SH-SY5Y (cell line): ENCODE measurements around the gene ASH1L.

Experiments used
- GATA2 ChIP-seq: IDR thresholded peaks from 2 replicates; pipeline ENCODE4 v1.6.1; 2011; ENCODE audit warnings: mild to moderate bottlenecking, low read depth, low read length
- GATA3 ChIP-seq: IDR thresholded peaks from 2 replicates; pipeline ENCODE4 v1.6.1; 2011; ENCODE audit warnings: low read depth, mild to moderate bottlenecking, low read length, moderate library complexity

DNA sequence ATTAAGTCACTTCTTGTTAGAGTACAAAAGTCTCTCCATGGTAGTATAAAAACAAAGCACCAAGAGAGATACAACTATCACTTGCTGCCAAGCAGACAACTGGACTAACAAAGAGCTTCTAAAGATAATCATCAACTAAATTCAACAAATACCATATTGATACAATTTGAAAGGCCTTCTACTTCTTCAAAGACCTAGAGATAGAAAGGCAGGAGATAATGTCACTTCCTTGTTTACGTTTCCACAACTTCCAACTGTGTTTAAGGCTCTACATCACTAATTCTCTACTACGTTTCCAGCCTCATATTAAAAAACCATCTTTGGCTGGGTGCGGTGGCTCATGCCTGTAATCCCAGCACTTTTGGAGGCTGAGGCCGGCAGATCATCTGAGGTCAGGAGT, 104.5 kb downstream of the ASH1L start:
- no peak for TF ChIP-seq GATA2
- TF ChIP-seq GATA3 = no peak
